Small intestine (tissue), 16 donors: Measurements from ENCODE around the gene SCG2. TPM values are rescaled to one million over a fixed set of nuclear protein-coding genes. Genes with fewer than 3 reads are reported as not detected.

Experiments
- DNase-seq, 2 donors: peaks; one replicate each; pipeline versions ENCODE4 v3.0.0 to v3.0.0-alpha.2; 2013
- FAIRE-seq: peaks from 2 replicates; lab custom pipeline; 2012; peaks lifted over from hg19 to GRCh38; lab: Jason Lieb, UNC
- H3K27ac ChIP-seq, 3 donors: one replicate each; pipeline ENCODE4 v1.5.1; 2013; ENCODE audit warnings: low read length in 2 of 3, mild to moderate bottlenecking in 2 of 3, control low read depth in 1 of 3, inconsistent platforms in 1 of 3, low read depth in 1 of 3, moderate library complexity in 1 of 3
- H3K27me3 ChIP-seq, 3 donors: one replicate each; pipeline ENCODE4 v1.6.1; 2013; ENCODE audit warnings: low read length in 3 of 3, inconsistent platforms in 1 of 3; ENCODE audit not compliant: control insufficient read depth in 3 of 3, insufficient read depth in 3 of 3
- H3K36me3 ChIP-seq, 3 donors: one replicate each; pipeline ENCODE4 v1.6.1; 2013; ENCODE audit warnings: low read length in 3 of 3, inconsistent platforms in 1 of 3, low read depth in 1 of 3, mild to moderate bottlenecking in 1 of 3, moderate library complexity in 1 of 3; ENCODE audit not compliant: control insufficient read depth in 3 of 3, insufficient read depth in 2 of 3
- H3K4me1 ChIP-seq, 3 donors: one replicate each; pipeline ENCODE4 v1.6.1; 2013; ENCODE audit warnings: low read length in 2 of 3, inconsistent platforms in 1 of 3, low read depth in 1 of 3, mild to moderate bottlenecking in 1 of 3, moderate library complexity in 1 of 3; ENCODE audit not compliant: control insufficient read depth in 3 of 3, insufficient read depth in 2 of 3
- H3K4me3 ChIP-seq, 3 donors: one replicate each; pipeline ENCODE4 v1.5.1; 2013; ENCODE audit warnings: low read length in 3 of 3, control low read depth in 1 of 3, inconsistent platforms in 1 of 3, low read depth in 1 of 3, mild to moderate bottlenecking in 1 of 3, moderate library complexity in 1 of 3
- H3K9me3 ChIP-seq, 2 donors: one replicate each; pipeline ENCODE4 v1.6.1; 2013; ENCODE audit warnings: low read depth in 1 of 2, low read length in 1 of 2; ENCODE audit not compliant: control insufficient read depth in 2 of 2, insufficient read depth in 1 of 2
- WGBS, 3 donors: extraction: QIAGEN DNeasy Blood & Tissue Kit; methylation state at CpG; one replicate each; pipeline ENCODE4 v1.1.7; 2013; 5-methylcytosine and 5-hydroxymethylcytosine counted together
- long read RNA-seq, 10 donors: transcript quantifications; one replicate each; lab custom pipeline, GENCODE V29; 2026
- polyA plus RNA-seq, 4 donors: library from polyadenylated mRNA; stranded (reverse) in 3 of 4; unstranded in 1 of 4; fragments of 200-250 nt in 3 of 4; fragments of 120-200 nt in 1 of 4; gene quantifications; one replicate each; pipeline versions ENCODE4 v1.2.1 to v1.2.3, GENCODE V29; 2013
- donor health status: healthy with polysubstance abuse.
- donor health status: control.
- donor health status: control.
- donor health status: Bipolar disorder and iron deficiency.
- donor health status: healthy.

The SCG2 gene, protein sequence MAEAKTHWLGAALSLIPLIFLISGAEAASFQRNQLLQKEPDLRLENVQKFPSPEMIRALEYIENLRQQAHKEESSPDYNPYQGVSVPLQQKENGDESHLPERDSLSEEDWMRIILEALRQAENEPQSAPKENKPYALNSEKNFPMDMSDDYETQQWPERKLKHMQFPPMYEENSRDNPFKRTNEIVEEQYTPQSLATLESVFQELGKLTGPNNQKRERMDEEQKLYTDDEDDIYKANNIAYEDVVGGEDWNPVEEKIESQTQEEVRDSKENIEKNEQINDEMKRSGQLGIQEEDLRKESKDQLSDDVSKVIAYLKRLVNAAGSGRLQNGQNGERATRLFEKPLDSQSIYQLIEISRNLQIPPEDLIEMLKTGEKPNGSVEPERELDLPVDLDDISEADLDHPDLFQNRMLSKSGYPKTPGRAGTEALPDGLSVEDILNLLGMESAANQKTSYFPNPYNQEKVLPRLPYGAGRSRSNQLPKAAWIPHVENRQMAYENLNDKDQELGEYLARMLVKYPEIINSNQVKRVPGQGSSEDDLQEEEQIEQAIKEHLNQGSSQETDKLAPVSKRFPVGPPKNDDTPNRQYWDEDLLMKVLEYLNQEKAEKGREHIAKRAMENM
- polyA plus RNA-seq, result 10 to 100 TPM in 2 of 4 donors, 1 to 10 TPM in 2; 1.4 to 40.2 (median 10.2) TPM
- long read RNA-seq, donor 1, result 0 reads
- long read RNA-seq, donor 2, transcript SCG2-201 (2 exons, 2,576 nt), result major isoform, 14 of 14 reads
- long read RNA-seq, donor 2, partial matches to known transcripts, result 0 of 14 reads
- long read RNA-seq, donor 2, other reads (novel, unspliced or antisense), result 0 of 14 reads
- long read RNA-seq, donor 3, transcript SCG2-201 (2 exons, 2,576 nt), result major isoform, 29 of 29 reads
- long read RNA-seq, donor 3, partial matches to known transcripts, result 0 of 29 reads
- long read RNA-seq, donor 3, other reads (novel, unspliced or antisense), result 0 of 29 reads
- long read RNA-seq, donor 4, result 0 reads
- long read RNA-seq, donor 5, partial matches to known transcripts, result 0 of 2 reads
- long read RNA-seq, donor 5, other reads (novel, unspliced or antisense), result 0 of 2 reads
- long read RNA-seq, donor 6, transcript SCG2-201 (2 exons, 2,576 nt), result major isoform, 23 of 23 reads
- long read RNA-seq, donor 6, partial matches to known transcripts, result 0 of 23 reads
- long read RNA-seq, donor 6, other reads (novel, unspliced or antisense), result 0 of 23 reads
- long read RNA-seq, donor 7, result 0 reads
- long read RNA-seq, donor 8, result 0 reads
- long read RNA-seq, donor 9, transcript SCG2-201 (2 exons, 2,576 nt), result major isoform, 5 of 5 reads
- long read RNA-seq, donor 9, partial matches to known transcripts, result 0 of 5 reads
- long read RNA-seq, donor 9, other reads (novel, unspliced or antisense), result 0 of 5 reads
- long read RNA-seq, donor 10, transcript SCG2-201 (2 exons, 2,576 nt), result major isoform, 28 of 46 reads
- long read RNA-seq, donor 10, partial matches to known transcripts, result 18 of 46 reads
- long read RNA-seq, donor 10, other reads (novel, unspliced or antisense), result 0 of 46 reads

DNA sequence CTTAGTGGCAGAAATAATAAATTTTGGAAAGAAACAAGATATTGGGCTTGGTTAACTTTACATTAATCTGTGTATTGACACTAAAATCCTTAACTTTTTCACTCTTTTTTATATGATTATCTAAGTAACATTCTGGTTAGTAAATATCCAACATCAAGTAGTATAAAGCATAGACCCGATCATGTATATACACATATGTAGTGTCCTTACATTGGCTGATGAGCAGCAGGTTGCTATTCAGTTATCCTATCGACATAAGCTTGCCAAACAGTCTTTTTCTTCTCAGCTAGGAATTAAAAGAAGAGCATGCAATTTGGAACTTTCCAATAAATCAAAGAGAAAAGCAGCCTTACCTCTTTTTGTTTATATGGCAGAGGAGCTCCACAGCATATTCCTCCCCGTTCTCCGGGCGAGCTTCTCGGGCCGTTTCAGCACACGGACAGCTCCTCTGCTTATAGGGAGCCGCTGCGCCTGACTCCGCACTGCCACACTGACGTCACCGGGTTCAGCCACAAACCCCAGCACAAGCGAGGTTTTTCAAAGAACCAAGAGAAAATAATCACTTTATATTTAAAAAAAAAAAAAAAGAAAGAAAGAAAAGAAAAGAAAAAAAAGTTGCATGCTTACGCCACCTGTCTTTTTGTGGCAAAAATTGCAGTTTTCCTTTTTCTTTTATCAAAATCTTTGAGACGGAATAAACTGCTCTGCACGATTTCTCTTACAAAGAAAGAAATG lies at the start of gene SCG2:
TSS of gene SCG2 (minus strand) at position 430 of the 735 bp plus-strand sequence. CDS start 3,079 bp downstream, outside the sequence.
- FAIRE-seq, result no peak
- Histone ChIP-seq H3K9me3 (no peaks in the 10 kb centered on the region), H3K27me3 (no peaks in the 10 kb centered on the region), H3K27ac (no peak within 1 kb of the TSS), H3K4me1 (no peaks in the 10 kb centered on the region), H3K36me3 (no peaks in the 10 kb centered on the region), H3K4me3 (peak within 1 kb of the TSS in 1 of 3 donors; percentile 14)
- WGBS, 3 donors, result 10 to 11% (median 10%) methylated on average over 17 of the region's 17 CpGs
- peak; percentile 48 to 72 for DNase-seq

DNA sequence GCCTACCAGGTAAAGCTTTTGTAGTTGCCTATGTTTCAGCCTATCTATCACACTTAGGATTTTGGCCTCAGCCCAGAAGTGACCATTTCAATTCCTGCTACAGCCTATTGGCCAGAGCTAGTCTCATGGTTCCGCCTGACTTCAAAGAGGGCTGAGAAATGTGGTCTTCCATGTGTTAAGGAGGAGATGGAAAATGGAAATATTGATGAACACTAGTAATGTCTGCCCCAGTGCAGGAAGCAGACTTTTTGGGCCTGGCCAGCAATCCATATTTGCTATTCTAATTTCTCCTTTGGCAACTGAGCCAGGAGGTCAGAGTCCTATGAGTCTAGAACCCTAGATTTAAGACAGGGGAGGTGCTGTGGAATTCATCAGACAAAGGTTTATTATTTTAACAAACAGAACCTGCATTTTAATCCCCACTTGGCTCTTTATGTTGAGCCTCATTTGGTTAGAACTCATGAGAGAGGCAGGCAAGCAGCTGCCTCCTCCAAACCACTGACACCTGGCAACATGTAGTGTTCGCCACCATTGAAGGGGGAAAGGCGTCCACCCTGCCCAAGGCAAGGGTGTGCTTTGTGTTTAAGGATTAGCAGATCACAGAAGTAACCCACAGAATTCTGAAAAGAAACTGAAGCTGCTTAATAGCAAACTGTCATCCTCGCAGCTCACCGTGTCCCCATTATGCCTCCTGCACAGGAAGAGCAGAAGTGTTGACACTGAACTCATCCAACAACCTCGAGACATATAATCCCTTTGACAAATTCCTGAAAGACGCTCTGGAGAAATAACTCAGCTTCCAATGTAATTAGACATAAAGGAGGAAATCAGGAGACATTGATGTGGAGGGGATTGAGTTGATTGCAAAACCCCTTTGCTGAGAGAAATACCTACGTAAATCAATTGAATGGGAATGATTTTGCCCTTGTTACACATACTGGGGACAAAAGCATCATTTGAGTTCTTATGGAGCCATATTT lies 47.7 kb upstream of the SCG2 start:
- H3K9me3 ChIP-seq, result no peaks in the 10 kb centered on the region
- no peak for FAIRE-seq
- no peaks in the 10 kb centered on the region for H3K36me3 ChIP-seq
- no peak overlapping the region for H3K27ac ChIP-seq
- H3K4me1 ChIP-seq, result no peaks in the 10 kb centered on the region
- H3K4me3 ChIP-seq, result no peak overlapping the region
- H3K27me3 ChIP-seq, result no peaks in the 10 kb centered on the region
- WGBS, 3 donors, result 76 to 79% (median 78%) methylated on average over 8 of the region's 8 CpGs
- no peak for DNase-seq

GRCh38 chr2:223648755-223649154 lies 46.6 kb upstream of the SCG2 start:
- H3K27me3 ChIP-seq, result no peaks in the 10 kb centered on the region
- H3K27ac ChIP-seq, result no peak overlapping the region
- H3K36me3 ChIP-seq, result no peaks in the 10 kb centered on the region
- no peak for FAIRE-seq
- H3K4me3 ChIP-seq, result no peak overlapping the region
- no peak for DNase-seq
- no peaks in the 10 kb centered on the region for H3K4me1 ChIP-seq
- no peaks in the 10 kb centered on the region for H3K9me3 ChIP-seq

GRCh38 chr2:223647258-223647952 lies 45.2 kb upstream of the SCG2 start:
- H3K27ac ChIP-seq, result no peak overlapping the region
- no peak overlapping the region for H3K4me3 ChIP-seq
- FAIRE-seq, result no peak
- no peaks in the 10 kb centered on the region for H3K27me3 ChIP-seq
- H3K4me1 ChIP-seq, result no peaks in the 10 kb centered on the region
- no peak for DNase-seq
- no peaks in the 10 kb centered on the region for H3K9me3 ChIP-seq
- H3K36me3 ChIP-seq, result no peaks in the 10 kb centered on the region
- 78 to 81% (median 81%) methylated on average over 6 of the region's 6 CpGs for WGBS, 3 donors

DNA sequence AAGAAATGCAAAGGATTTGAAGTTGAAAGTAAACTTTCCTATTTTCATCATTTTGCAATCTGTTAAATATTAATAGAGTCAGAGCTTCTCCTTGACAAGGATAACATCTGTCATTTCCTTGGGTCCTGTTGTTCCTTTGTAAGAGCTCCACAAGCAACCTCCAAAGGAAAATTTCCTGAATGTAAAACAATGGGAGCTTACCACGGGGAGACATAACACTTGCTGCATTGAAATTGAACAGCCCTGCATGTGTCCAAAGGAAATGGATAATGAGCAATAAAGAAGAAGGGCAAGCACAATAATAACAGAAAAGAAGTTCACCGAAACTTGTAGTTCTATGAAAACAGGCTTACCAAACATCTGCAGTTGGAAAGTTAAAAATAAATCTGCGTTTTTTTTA lies 42.0 kb upstream of the SCG2 start:
- DNase-seq, result no peak
- WGBS, 3 donors, result 47 to 56% (median 55%) methylated on average over 3 of the region's 3 CpGs
- H3K27me3 ChIP-seq, result no peaks in the 10 kb centered on the region

GRCh38 chr2:223643309-223643708 lies 41.1 kb upstream of the SCG2 start:
- 62 to 75% (median 74%) methylated on average over 4 of the region's 4 CpGs for WGBS, 3 donors
- Histone ChIP-seq H3K36me3 (no peaks in the 10 kb centered on the region), H3K4me3 (no peak overlapping the region), H3K27me3 (no peaks in the 10 kb centered on the region), H3K9me3 (no peaks in the 10 kb centered on the region), H3K27ac (no peak overlapping the region), H3K4me1 (no peaks in the 10 kb centered on the region)
- FAIRE-seq (no peak), DNase-seq (no peak)

More for the DNA sequence above, 42.0 kb upstream of the SCG2 start:
- H3K27ac ChIP-seq, result no peak overlapping the region
- no peak for FAIRE-seq
- no peaks in the 10 kb centered on the region for H3K4me1 ChIP-seq
- no peaks in the 10 kb centered on the region for H3K9me3 ChIP-seq
- no peak overlapping the region for H3K4me3 ChIP-seq
- no peaks in the 10 kb centered on the region for H3K36me3 ChIP-seq
